ENCODE results near the gene PREX1. TPM values are rescaled to one million over a fixed set of nuclear protein-coding genes. Genes with fewer than 3 reads are reported as not detected.
A peak's percentile ranks its signal among the peaks of the same experiment; 100 is the strongest.
"Not testable (repeated sequence)": the region's sequence is repeated elsewhere in the genome, so short reads cannot be mapped to it uniquely, and the experiment has no call there.

PREX1 gene
- total RNA-seq, 1 donor from 2014 or later = 80.3 TPM

GRCh38 chr20:48828734-48829460, 1.1 kb upstream of the PREX1 start:
- H3K4me3 Mint-ChIP-seq (ENCODE audit: low read depth) = peak overlapping the region; percentile 80
- intact Hi-C loops (cut with micrococcal nuclease) = loop anchor here (5.0 kb wide), 1 partner anchor 78 kb away; no protein-coding TSS in a partner anchor
- DNase-seq (ENCODE audit: low spot score) = no peak
- H3K9me3 Mint-ChIP-seq = no peaks in the 10 kb centered on the region
- peaks cover 35% of the 10 kb centered on the region for H3K27me3 Mint-ChIP-seq (ENCODE audit: low read depth)
- H3K27ac Mint-ChIP-seq = peak overlapping the region; percentile 53
- H3K4me1 Mint-ChIP-seq (ENCODE audit: low read depth) = peaks cover 34% of the 10 kb centered on the region
- H3K36me3 Mint-ChIP-seq (ENCODE audit: low read depth) = peaks cover 25% of the 10 kb centered on the region

GRCh38 chr20:48826883-48827771, 672 bp downstream of the PREX1 start:
- Mint-ChIP-seq H3K27me3 (ENCODE audit: low read depth) (peaks cover 30% of the 10 kb centered on the region), H3K9me3 (no peaks in the 10 kb centered on the region), H3K27ac (peak overlapping the region; percentile 84), H3K4me3 (ENCODE audit: low read depth) (peak overlapping the region; percentile 95), H3K4me1 (ENCODE audit: low read depth) (peaks cover 50% of the 10 kb centered on the region), H3K36me3 (ENCODE audit: low read depth) (peaks cover 33% of the 10 kb centered on the region)
- intact Hi-C loops (cut with micrococcal nuclease) = loop anchor here (1.0 to 5.0 kb wide), 2 partner anchors 80 to 88 kb away; no protein-coding TSS in a partner anchor
- no peak for DNase-seq (ENCODE audit: low spot score)

- H3K4me3 Mint-ChIP-seq (ENCODE audit: low read depth) = peak overlapping the region; percentile 95
- peaks cover 52% of the 10 kb centered on the region for H3K4me1 Mint-ChIP-seq (ENCODE audit: low read depth)
- intact Hi-C loops (cut with micrococcal nuclease) = loop anchor here (1.0 to 5.0 kb wide), 2 partner anchors 81 to 87 kb away; no protein-coding TSS in a partner anchor
- H3K9me3 Mint-ChIP-seq; DNase-seq (ENCODE audit: low spot score): not testable (repeated sequence)
- peaks cover 36% of the 10 kb centered on the region for H3K36me3 Mint-ChIP-seq (ENCODE audit: low read depth)
- H3K27me3 Mint-ChIP-seq (ENCODE audit: low read depth) = peaks cover 26% of the 10 kb centered on the region
- H3K27ac Mint-ChIP-seq = peak overlapping the region; percentile 49
Measured at GRCh38 chr20:48826480-48826879, 1.3 kb downstream of the PREX1 start.

- H3K36me3 Mint-ChIP-seq (ENCODE audit: low read depth) = peaks cover 36% of the 10 kb centered on the region
- no peak for DNase-seq (ENCODE audit: low spot score)
- intact Hi-C loops (cut with micrococcal nuclease) = loop anchor here (1.0 to 5.0 kb wide), 2 partner anchors 81 to 87 kb away; no protein-coding TSS in a partner anchor
- peak overlapping the region; percentile 97 for H3K27ac Mint-ChIP-seq
- peaks cover 56% of the 10 kb centered on the region for H3K4me1 Mint-ChIP-seq (ENCODE audit: low read depth)
- peaks cover 25% of the 10 kb centered on the region for H3K27me3 Mint-ChIP-seq (ENCODE audit: low read depth)
- H3K9me3 Mint-ChIP-seq = no peaks in the 10 kb centered on the region
- H3K4me3 Mint-ChIP-seq (ENCODE audit: low read depth) = peak overlapping the region; percentile 95
Measured at GRCh38 chr20:48826069-48826468, 1.7 kb downstream of the PREX1 start.

GRCh38 chr20:48825566-48825920, 2.3 kb downstream of the PREX1 start:
- peaks cover 57% of the 10 kb centered on the region for H3K4me1 Mint-ChIP-seq (ENCODE audit: low read depth)
- peak overlapping the region; percentile 95 for H3K4me3 Mint-ChIP-seq (ENCODE audit: low read depth)
- intact Hi-C loops (cut with micrococcal nuclease) = loop anchor here (5.0 kb wide), 1 partner anchor 82 kb away; no protein-coding TSS in a partner anchor
- H3K27ac Mint-ChIP-seq = peak overlapping the region; percentile 97
- peaks cover 36% of the 10 kb centered on the region for H3K36me3 Mint-ChIP-seq (ENCODE audit: low read depth)
- DNase-seq (ENCODE audit: low spot score) = no peak
- H3K9me3 Mint-ChIP-seq = no peaks in the 10 kb centered on the region
- H3K27me3 Mint-ChIP-seq (ENCODE audit: low read depth) = peaks cover 23% of the 10 kb centered on the region

- no peak for DNase-seq (ENCODE audit: low spot score)
- Mint-ChIP-seq H3K36me3 (ENCODE audit: low read depth) (peaks cover 39% of the 10 kb centered on the region), H3K27ac (peak overlapping the region; percentile 97), H3K4me1 (ENCODE audit: low read depth) (peaks cover 62% of the 10 kb centered on the region), H3K4me3 (ENCODE audit: low read depth) (peak overlapping the region; percentile 95), H3K27me3 (ENCODE audit: low read depth) (peaks cover 19% of the 10 kb centered on the region), H3K9me3 (no peaks in the 10 kb centered on the region)
- intact Hi-C loops (cut with micrococcal nuclease) = loop anchor here (1.0 to 5.0 kb wide), 7 partner anchors 22 to 168 kb away; partner anchors contain the start of gene ARFGEF2
Measured at GRCh38 chr20:48824830-48825565, 2.8 kb downstream of the PREX1 start.

- peaks cover 69% of the 10 kb centered on the region for H3K4me1 Mint-ChIP-seq (ENCODE audit: low read depth)
- peaks cover 14% of the 10 kb centered on the region for H3K27me3 Mint-ChIP-seq (ENCODE audit: low read depth)
- H3K27ac Mint-ChIP-seq = peak overlapping the region; percentile 97
- peak overlapping the region; percentile 95 for H3K4me3 Mint-ChIP-seq (ENCODE audit: low read depth)
- peaks cover 45% of the 10 kb centered on the region for H3K36me3 Mint-ChIP-seq (ENCODE audit: low read depth)
- no peak for DNase-seq (ENCODE audit: low spot score)
- H3K9me3 Mint-ChIP-seq = no peaks in the 10 kb centered on the region
- intact Hi-C loops (cut with micrococcal nuclease) = loop anchor here (1.0 to 5.0 kb wide), 6 partner anchors 23 to 167 kb away; partner anchors contain the start of gene ARFGEF2
Measured at GRCh38 chr20:48823960-48824498, 3.8 kb downstream of the PREX1 start.

- Mint-ChIP-seq H3K4me3 (ENCODE audit: low read depth) (peak overlapping the region; percentile 95), H3K27ac (peak overlapping the region; percentile 97), H3K36me3 (ENCODE audit: low read depth) (peaks cover 50% of the 10 kb centered on the region), H3K4me1 (ENCODE audit: low read depth) (peaks cover 69% of the 10 kb centered on the region), H3K9me3 (no peaks in the 10 kb centered on the region), H3K27me3 (ENCODE audit: low read depth) (peaks cover 9% of the 10 kb centered on the region)
- intact Hi-C loops (cut with micrococcal nuclease) = loop anchor here (5.0 kb wide), 3 partner anchors 99 to 166 kb away; partner anchors contain the start of gene ARFGEF2
- no peak for DNase-seq (ENCODE audit: low spot score)
Measured at GRCh38 chr20:48823476-48823875, 4.3 kb downstream of the PREX1 start.

- DNase-seq (ENCODE audit: low spot score) = no peak
- Mint-ChIP-seq H3K36me3 (ENCODE audit: low read depth) (peaks cover 50% of the 10 kb centered on the region), H3K27me3 (ENCODE audit: low read depth) (peaks cover 8% of the 10 kb centered on the region), H3K27ac (peak overlapping the region; percentile 67), H3K4me3 (ENCODE audit: low read depth) (peak overlapping the region; percentile 43), H3K9me3 (no peaks in the 10 kb centered on the region), H3K4me1 (ENCODE audit: low read depth) (peaks cover 75% of the 10 kb centered on the region)
- intact Hi-C loops (cut with micrococcal nuclease) = loop anchor here (5.0 kb wide), 3 partner anchors 99 to 166 kb away; partner anchors contain the start of gene ARFGEF2
Measured at GRCh38 chr20:48822879-48823385, 4.9 kb downstream of the PREX1 start.

- H3K36me3 Mint-ChIP-seq (ENCODE audit: low read depth) = peaks cover 56% of the 10 kb centered on the region
- intact Hi-C loops (cut with micrococcal nuclease) = loop anchor here (5.0 kb wide), 3 partner anchors 100 to 165 kb away; partner anchors contain the start of gene ARFGEF2
- peaks cover 8% of the 10 kb centered on the region for H3K27me3 Mint-ChIP-seq (ENCODE audit: low read depth)
- no peak overlapping the region for H3K27ac Mint-ChIP-seq
- H3K4me1 Mint-ChIP-seq (ENCODE audit: low read depth) = peaks cover 82% of the 10 kb centered on the region
- no peak for DNase-seq (ENCODE audit: low spot score)
- no peak overlapping the region for H3K4me3 Mint-ChIP-seq (ENCODE audit: low read depth)
- no peaks in the 10 kb centered on the region for H3K9me3 Mint-ChIP-seq
Measured at GRCh38 chr20:48822178-48822577, 5.6 kb downstream of the PREX1 start.

- Mint-ChIP-seq H3K27me3 (ENCODE audit: low read depth) (peaks cover 3% of the 10 kb centered on the region), H3K36me3 (ENCODE audit: low read depth) (peaks cover 56% of the 10 kb centered on the region), H3K9me3 (no peaks in the 10 kb centered on the region), H3K4me1 (ENCODE audit: low read depth) (peaks cover 86% of the 10 kb centered on the region), H3K27ac (no peak overlapping the region), H3K4me3 (ENCODE audit: low read depth) (no peak overlapping the region)
- intact Hi-C loops (cut with micrococcal nuclease) = loop anchor here (5.0 kb wide), 3 partner anchors 101 to 164 kb away; partner anchors contain the start of gene ARFGEF2
- DNase-seq (ENCODE audit: low spot score) = no peak
Measured at GRCh38 chr20:48821261-48821920, 6.4 kb downstream of the PREX1 start.

Measured in activated T-helper 2 cell treated with anti-CD3 and anti-CD28 coated beads, Interferon-gamma antibody, Interleukin-2, Interleukin-4, amounts not matched to agents 10 μg/mL and 5 μg/mL and 100 μg/mL, durations not matched to agents 14 hours and 24 hours and 36 hours (primary cell).